MM.1S (cell line): ENCODE measurements around the gene PNPLA5.

ENCODE experiments used
- DNase-seq: peaks from one replicate; pipeline ENCODE4 v3.0.0-alpha.2; 2015
- H2AFZ ChIP-seq: fragments of 300-600 bp; sonication (generic); 2 replicates; pipeline ENCODE4 v1.6.0; 2016; ENCODE audit warnings: antibody characterized with exemption, low read length
- H3F3A ChIP-seq: fragments of 300-600 bp; sonication (generic); 2 replicates; pipeline ENCODE4 v1.6.1; 2016; ENCODE audit warnings: mild to moderate bottlenecking, antibody characterized with exemption, low read length, moderate library complexity, mixed read lengths; ENCODE audit not compliant: insufficient read depth
- H3K27ac ChIP-seq: fragments of 300-600 bp; sonication (generic); 2 replicates; pipeline ENCODE4 v1.5.1; 2016; ENCODE audit warnings: mild to moderate bottlenecking, low read length
- H3K27me3 ChIP-seq: fragments of 300-600 bp; sonication (generic); replicated peaks from 2 replicates; pipeline ENCODE4 v1.6.0; 2016; ENCODE audit warnings: low read length; ENCODE audit not compliant: insufficient read depth
- H3K36me3 ChIP-seq: fragments of 300-600 bp; sonication (generic); replicated peaks from 2 replicates; pipeline ENCODE4 v1.6.1; 2016; ENCODE audit warnings: mild to moderate bottlenecking, low read length, mixed read lengths; ENCODE audit not compliant: insufficient read depth
- H3K4me1 ChIP-seq: fragments of 300-600 bp; sonication (generic); 2 replicates; pipeline ENCODE4 v1.6.1; 2016; ENCODE audit warnings: low read length, mixed read lengths
- H3K4me2 ChIP-seq: fragments of 300-600 bp; sonication (generic); 2 replicates; pipeline ENCODE4 v1.6.0; 2016; ENCODE audit warnings: low read depth, low read length
- H3K4me3 ChIP-seq: fragments of 300-600 bp; sonication (generic); 2 replicates; pipeline ENCODE4 v1.5.1; 2016; ENCODE audit warnings: low read length, mixed read lengths
- H3K79me2 ChIP-seq: fragments of 300-600 bp; sonication (generic); 2 replicates; pipeline ENCODE4 v1.6.1; 2016; ENCODE audit warnings: mixed run types, low read length, mixed read lengths
- H3K9ac ChIP-seq: fragments of 300-600 bp; sonication (generic); 2 replicates; pipeline ENCODE4 v1.6.1; 2016; ENCODE audit warnings: low read length, mixed read lengths
- H3K9me2 ChIP-seq: fragments of 300-600 bp; sonication (generic); replicated peaks from 2 replicates; pipeline ENCODE4 v1.6.1; 2016; ENCODE audit warnings: mild to moderate bottlenecking, low read length, mixed read lengths; ENCODE audit not compliant: insufficient read depth
- H3K9me3 ChIP-seq: fragments of 300-600 bp; sonication (generic); replicated peaks from 2 replicates; pipeline ENCODE4 v1.6.1; 2016; ENCODE audit warnings: mild to moderate bottlenecking, low read length, mixed read lengths; ENCODE audit not compliant: insufficient read depth
- H4K20me1 ChIP-seq: fragments of 300-600 bp; sonication (generic); 2 replicates; pipeline ENCODE4 v1.6.1; 2016; ENCODE audit warnings: mild to moderate bottlenecking, low read length, moderate library complexity, mixed read lengths; ENCODE audit not compliant: insufficient read depth
- CTCF ChIP-seq: fragments of 300-600 bp; sonication (generic); IDR thresholded peaks from 2 replicates; pipeline ENCODE4 v1.5.1; 2016; ENCODE audit warnings: antibody characterized with exemption, low read length, mixed read lengths
- EZH2 ChIP-seq: fragments of 300-600 bp; sonication (generic); optimal IDR thresholded peaks from 2 replicates; pipeline ENCODE3; 2017; ENCODE audit warnings: low read depth, mild to moderate bottlenecking, antibody characterized with exemption, low read length, mixed read lengths
- EZH2phosphoT487 ChIP-seq: fragments of 300-600 bp; sonication (generic); IDR thresholded peaks from 2 replicates; pipeline ENCODE4 v1.6.1; 2018; ENCODE audit warnings: antibody characterized with exemption, low read length

PNPLA5 gene

GRCh38 chr22:43919106-43919973 is 27.5 kb upstream of the PNPLA5 start:
- no peaks in the 10 kb centered on the region for H3K9me2 ChIP-seq
- no peak for DNase-seq
- H3K36me3 ChIP-seq = no peaks in the 10 kb centered on the region
- H3K9me3 ChIP-seq = no peaks in the 10 kb centered on the region
- H3K79me2 ChIP-seq = no peaks in the 10 kb centered on the region
- no peak overlapping the region for H2AFZ ChIP-seq
- H3K4me3 ChIP-seq = no peak overlapping the region
- peaks cover 76% of the 10 kb centered on the region for H3K27me3 ChIP-seq
- TF ChIP-seq EZH2phosphoT487 (no peak), CTCF (no peak), EZH2 (no peak)
- no peaks in the 10 kb centered on the region for H3K4me1 ChIP-seq
- H3F3A ChIP-seq = no peaks in the 10 kb centered on the region
- no peaks in the 10 kb centered on the region for H4K20me1 ChIP-seq
- H3K4me2 ChIP-seq = no peak overlapping the region
- no peak overlapping the region for H3K27ac ChIP-seq
- no peak overlapping the region for H3K9ac ChIP-seq

GRCh38 chr22:43917521-43917920 is 25.7 kb upstream of the PNPLA5 start:
- Histone ChIP-seq H4K20me1 (no peaks in the 10 kb centered on the region), H3K9me2 (no peaks in the 10 kb centered on the region), H2AFZ (no peak overlapping the region), H3K4me3 (no peak overlapping the region), H3K9me3 (no peaks in the 10 kb centered on the region), H3F3A (no peaks in the 10 kb centered on the region), H3K27me3 (peaks cover 75% of the 10 kb centered on the region), H3K9ac (no peak overlapping the region), H3K4me1 (no peaks in the 10 kb centered on the region), H3K79me2 (no peaks in the 10 kb centered on the region), H3K27ac (no peak overlapping the region), H3K4me2 (no peak overlapping the region), H3K36me3 (no peaks in the 10 kb centered on the region)
- no peak for DNase-seq
- TF ChIP-seq EZH2phosphoT487 = no peak
- no peak for TF ChIP-seq CTCF
- TF ChIP-seq EZH2 = no peak

- Histone ChIP-seq H3K9me2 (no peaks in the 10 kb centered on the region), H3K4me3 (no peak overlapping the region), H2AFZ (no peak overlapping the region), H3K36me3 (no peaks in the 10 kb centered on the region), H4K20me1 (peaks cover 3% of the 10 kb centered on the region; the same call in 1 of the 2 replicates), H3K27ac (no peak overlapping the region), H3F3A (no peaks in the 10 kb centered on the region), H3K4me1 (no peaks in the 10 kb centered on the region), H3K9me3 (no peaks in the 10 kb centered on the region), H3K79me2 (no peaks in the 10 kb centered on the region), H3K27me3 (peaks cover 65% of the 10 kb centered on the region), H3K4me2 (no peak overlapping the region), H3K9ac (no peak overlapping the region)
- no peak for TF ChIP-seq EZH2
- TF ChIP-seq EZH2phosphoT487 = no peak
- TF ChIP-seq CTCF = no peak
- DNase-seq = no peak
Observed at GRCh38 chr22:43911351-43911750, 19.5 kb upstream of the PNPLA5 start.
